ENCODE data around the gene METTL25. TPM values are rescaled to one million over a fixed set of nuclear protein-coding genes. Genes with fewer than 3 reads are reported as not detected.

Gene METTL25
- polyA plus RNA-seq, 1 donor from 2014 or later: 11.1 TPM

- H3K4me2 ChIP-seq (ENCODE audit: low read length): no peak overlapping the region
- no peak overlapping the region for H3K27ac ChIP-seq (ENCODE audit: low read length)
- H3K36me3 ChIP-seq (ENCODE audit: insufficient read depth, low read length): no peaks in the 10 kb centered on the region
Observed at GRCh38 chr12:82486524-82487235, 128.4 kb downstream of the METTL25 start.

GRCh38 chr12:82504409-82504808, 146.1 kb downstream of the METTL25 start:
- no peaks in the 10 kb centered on the region for H3K9me2 ChIP-seq (ENCODE audit: insufficient read depth, low read length)
- no peaks in the 10 kb centered on the region for H3F3A ChIP-seq (ENCODE audit: insufficient read depth, low read length, poor library complexity, severe bottlenecking)
- H3K36me3 ChIP-seq (ENCODE audit: insufficient read depth, low read length): no peaks in the 10 kb centered on the region
- no peak overlapping the region for H3K9ac ChIP-seq (ENCODE audit: low read length)
- no peak overlapping the region for H2AFZ ChIP-seq (ENCODE audit: low read depth, low read length)
- H3K27ac ChIP-seq (ENCODE audit: low read length): no peak overlapping the region
- H3K4me2 ChIP-seq (ENCODE audit: low read length): no peak overlapping the region
- no peak overlapping the region for H3K4me3 ChIP-seq (ENCODE audit: low read length)
- H3K9me3 ChIP-seq (ENCODE audit: low read length): no peaks in the 10 kb centered on the region
- TF ChIP-seq, protein P1, sequence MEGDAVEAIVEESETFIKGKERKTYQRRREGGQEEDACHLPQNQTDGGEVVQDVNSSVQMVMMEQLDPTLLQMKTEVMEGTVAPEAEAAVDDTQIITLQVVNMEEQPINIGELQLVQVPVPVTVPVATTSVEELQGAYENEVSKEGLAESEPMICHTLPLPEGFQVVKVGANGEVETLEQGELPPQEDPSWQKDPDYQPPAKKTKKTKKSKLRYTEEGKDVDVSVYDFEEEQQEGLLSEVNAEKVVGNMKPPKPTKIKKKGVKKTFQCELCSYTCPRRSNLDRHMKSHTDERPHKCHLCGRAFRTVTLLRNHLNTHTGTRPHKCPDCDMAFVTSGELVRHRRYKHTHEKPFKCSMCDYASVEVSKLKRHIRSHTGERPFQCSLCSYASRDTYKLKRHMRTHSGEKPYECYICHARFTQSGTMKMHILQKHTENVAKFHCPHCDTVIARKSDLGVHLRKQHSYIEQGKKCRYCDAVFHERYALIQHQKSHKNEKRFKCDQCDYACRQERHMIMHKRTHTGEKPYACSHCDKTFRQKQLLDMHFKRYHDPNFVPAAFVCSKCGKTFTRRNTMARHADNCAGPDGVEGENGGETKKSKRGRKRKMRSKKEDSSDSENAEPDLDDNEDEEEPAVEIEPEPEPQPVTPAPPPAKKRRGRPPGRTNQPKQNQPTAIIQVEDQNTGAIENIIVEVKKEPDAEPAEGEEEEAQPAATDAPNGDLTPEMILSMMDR (IDR thresholded peaks at IDR 0.05; ENCODE audit: poor library complexity, severe bottlenecking): no peak
- no peak for TF ChIP-seq POLR2AphosphoS5 (IDR thresholded peaks at IDR 0.05)
- no peaks in the 10 kb centered on the region for H3K27me3 ChIP-seq (ENCODE audit: insufficient read depth, low read depth, low read length)
- no peaks in the 10 kb centered on the region for H3K79me2 ChIP-seq (replicated peaks; ENCODE audit: insufficient read depth, low read length)
- no peaks in the 10 kb centered on the region for H4K20me1 ChIP-seq (ENCODE audit: insufficient read depth)

More at GRCh38 chr12:82486524-82487235, 128.4 kb downstream of the METTL25 start:
- H2AFZ ChIP-seq (ENCODE audit: low read depth, low read length): no peak overlapping the region
- no peaks in the 10 kb centered on the region for H3K9me3 ChIP-seq (ENCODE audit: low read length)
- no peaks in the 10 kb centered on the region for H3F3A ChIP-seq (ENCODE audit: insufficient read depth, low read length, poor library complexity, severe bottlenecking)
- no peak overlapping the region for H3K9ac ChIP-seq (ENCODE audit: low read length)
- H3K79me2 ChIP-seq (replicated peaks; ENCODE audit: insufficient read depth, low read length): no peaks in the 10 kb centered on the region
- no peaks in the 10 kb centered on the region for H3K27me3 ChIP-seq (ENCODE audit: insufficient read depth, low read depth, low read length)
- H4K20me1 ChIP-seq (ENCODE audit: insufficient read depth): no peaks in the 10 kb centered on the region
- TF ChIP-seq MXI1 (conservative IDR thresholded peaks at IDR 0.05; ENCODE audit: poor library complexity, severe bottlenecking) (no peak), EP300 (conservative IDR thresholded peaks at IDR 0.05; ENCODE audit: poor library complexity, severe bottlenecking) (no peak), EZH2 (IDR thresholded peaks at IDR 0.05; ENCODE audit: borderline replicate concordance, insufficient read depth, low read length, poor library complexity, severe bottlenecking) (no peak), POLR2AphosphoS5 (IDR thresholded peaks at IDR 0.05) (no peak), SMC3 (conservative IDR thresholded peaks at IDR 0.05; ENCODE audit: poor library complexity) (no peak), TAF1 (IDR thresholded peaks at IDR 0.05; ENCODE audit: low read depth) (no peak), REST (IDR thresholded peaks at IDR 0.05; ENCODE audit: borderline replicate concordance) (no peak), RAD21 (conservative IDR thresholded peaks at IDR 0.05) (no peak)
- TF ChIP-seq, protein P1 (IDR thresholded peaks at IDR 0.05; ENCODE audit: poor library complexity, severe bottlenecking): no peak
- H3K9me2 ChIP-seq (ENCODE audit: insufficient read depth, low read length): no peaks in the 10 kb centered on the region
- no peak overlapping the region for H3K4me3 ChIP-seq (ENCODE audit: low read length)

Data from neural cell (in vitro differentiated cells).